HEK293 (cell line): ENCODE measurements around the gene LEMD1.
"Not testable (repeated sequence)": the region's sequence is repeated elsewhere in the genome, so short reads cannot be mapped to it uniquely, and the experiment has no call there.

Experiments used
- CTCF ChIA-PET: fragments of 350-600 bp; formaldehyde crosslinking; extraction: SDS; loops from one replicate; lab custom pipeline; 2021; ENCODE audit warnings: antibody characterized with exemption; lab: Yijun Ruan, JAX
- POLR2A ChIA-PET: fragments of 300-600 bp; formaldehyde crosslinking; extraction: SDS; loops from one replicate; lab custom pipeline; 2020; ENCODE audit warnings: antibody characterized with exemption, inconsistent platforms; lab: Yijun Ruan, JAX
- H3K27ac ChIP-seq: fragments of 200-500 bp; sonication (Bioruptor generic); 2 replicates; pipeline ENCODE4 v1.5.1; 2014; ENCODE audit warnings: low read depth, low read length, control low read depth, inconsistent platforms; ENCODE audit errors: extremely low read depth
- H3K36me3 ChIP-seq, 2 experiments: fragments of 200-500 bp in 1 of 2; sonication (Bioruptor generic) in 1 of 2; 1 replicate in 1 of 2; 2 replicates in 1 of 2; pipeline ENCODE4 v1.5.1; 2014 to 2017; ENCODE audit warnings: inconsistent platforms in 2 of 2, low read length in 2 of 2; ENCODE audit not compliant: control insufficient read depth in 2 of 2, insufficient read depth in 1 of 2
- H3K4me1 ChIP-seq: fragments of 200-500 bp; sonication (Bioruptor generic); 2 replicates; pipeline ENCODE4 v1.5.1; 2014; ENCODE audit warnings: mild to moderate bottlenecking, low read length, inconsistent platforms; ENCODE audit not compliant: control insufficient read depth, insufficient read depth
- H3K4me3 ChIP-seq: 2 replicates; pipeline ENCODE4 v1.5.1; 2011; ENCODE audit warnings: low read depth, mild to moderate bottlenecking, control low read depth, low read length, moderate library complexity
- H3K9me3 ChIP-seq: fragments of 200-500 bp; sonication (Bioruptor generic); 2 replicates; pipeline ENCODE4 v1.5.1; 2014; ENCODE audit warnings: low read depth, low read length, inconsistent platforms; ENCODE audit not compliant: control insufficient read depth, insufficient read depth
- EGR2 ChIP-seq: fragments of 450-650 bp; formaldehyde crosslinking; IDR thresholded peaks from 2 replicates; pipeline ENCODE4 v1.5.1; 2016; ENCODE audit warnings: low read depth, missing biosample characterization, missing genetic modification characterization
- KLF1 ChIP-seq: fragments of 450-650 bp; formaldehyde crosslinking; IDR thresholded peaks from 2 replicates; pipeline ENCODE4 v1.5.1; 2016; ENCODE audit warnings: missing biosample characterization, missing genetic modification characterization
- SCRT2 ChIP-seq: fragments of 450-650 bp; formaldehyde crosslinking; IDR thresholded peaks from 2 replicates; pipeline ENCODE4 v1.5.1; 2016; ENCODE audit warnings: missing biosample characterization, missing genetic modification characterization
- SP2 ChIP-seq: fragments of 450-650 bp; formaldehyde crosslinking; IDR thresholded peaks from 2 replicates; pipeline ENCODE4 v1.5.1; 2016; ENCODE audit warnings: missing biosample characterization, missing genetic modification characterization
- YY1 ChIP-seq: fragments of 450-650 bp; formaldehyde crosslinking; IDR thresholded peaks from 2 replicates; pipeline ENCODE4 v1.5.1; 2018; ENCODE audit warnings: missing biosample characterization, missing genetic modification characterization
- ZBTB48 ChIP-seq: fragments of 450-650 bp; formaldehyde crosslinking; IDR thresholded peaks from 2 replicates; pipeline ENCODE4 v1.5.1; 2016; ENCODE audit warnings: missing biosample characterization, missing genetic modification characterization
- ZBTB8A ChIP-seq: fragments of 450-650 bp; formaldehyde crosslinking; IDR thresholded peaks from 2 replicates; pipeline ENCODE4 v1.5.1; 2016; ENCODE audit warnings: missing biosample characterization, missing genetic modification characterization
- ZNF23 ChIP-seq: fragments of 450-650 bp; formaldehyde crosslinking; IDR thresholded peaks from 2 replicates; pipeline ENCODE4 v1.5.1; 2016; ENCODE audit warnings: missing biosample characterization, missing genetic modification characterization, borderline replicate concordance
- ZNF341 ChIP-seq: fragments of 450-650 bp; formaldehyde crosslinking; IDR thresholded peaks from 2 replicates; pipeline ENCODE4; 2016; ENCODE audit warnings: low read depth, missing biosample characterization, missing genetic modification characterization
- ZNF571 ChIP-seq: fragments of 450-650 bp; formaldehyde crosslinking; IDR thresholded peaks from 2 replicates; pipeline ENCODE4 v1.5.0; 2017; ENCODE audit warnings: missing biosample characterization, missing genetic modification characterization
- TF ChIP-seq, protein P1 (sequence below): fragments of 450-650 bp; formaldehyde crosslinking; IDR thresholded peaks from 2 replicates; pipeline ENCODE4 v1.5.1; 2016; ENCODE audit warnings: missing biosample characterization, missing genetic modification characterization
- TF ChIP-seq, protein P2 (sequence below): fragments of 450-650 bp; formaldehyde crosslinking; IDR thresholded peaks from 2 replicates; pipeline ENCODE4 v1.5.1; 2017; ENCODE audit warnings: missing biosample characterization, missing genetic modification characterization
- TF ChIP-seq, protein P3 (sequence below): fragments of 450-650 bp; formaldehyde crosslinking; IDR thresholded peaks from 2 replicates; pipeline ENCODE4 v1.5.1; 2016; ENCODE audit warnings: missing biosample characterization, missing genetic modification characterization, borderline replicate concordance
- TF ChIP-seq, protein P4 (sequence below): fragments of 450-650 bp; formaldehyde crosslinking; IDR thresholded peaks from 2 replicates; pipeline ENCODE4 v1.5.1; 2016; ENCODE audit warnings: missing biosample characterization, missing genetic modification characterization

The LEMD1 gene

DNA sequence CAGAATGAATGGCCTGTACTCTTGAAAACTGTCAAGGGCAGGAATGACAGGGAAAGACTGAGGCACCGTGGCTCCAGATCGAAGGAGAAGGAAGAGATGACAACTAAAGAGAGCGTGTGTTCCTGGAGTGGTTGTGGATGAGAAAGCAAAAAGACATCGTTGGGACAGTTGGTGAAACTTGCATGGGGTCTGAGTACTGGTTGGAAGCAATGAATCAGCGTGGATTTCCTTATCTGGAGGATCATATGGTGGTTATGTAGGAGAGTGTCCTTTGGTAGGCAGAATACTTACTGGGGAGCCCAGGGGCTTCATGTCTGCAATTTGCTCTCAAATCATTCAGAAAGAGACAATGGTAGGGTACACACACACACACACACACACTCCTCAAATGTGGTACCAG, 13.9 kb downstream of the LEMD1 start:
- TF ChIP-seq SP2 (tag by site-specific recombination), result no peak
- CTCF ChIA-PET, result interaction anchor here (1.6 kb wide), 2 partner anchors 11 to 115 kb away, joined by 4 to 8 read pairs; no protein-coding TSS in a partner anchor
- Histone ChIP-seq H3K4me3 (no peak overlapping the region), H3K27ac (no peak overlapping the region), H3K9me3 (no peaks in the 10 kb centered on the region), H3K4me1 (no peaks in the 10 kb centered on the region), H3K36me3 (no peaks in the 10 kb centered on the region)
- POLR2A ChIA-PET, result interaction anchor here (0.6 kb wide), 1 partner anchor 487 kb away, joined by 3 read pairs; no protein-coding TSS in a partner anchor

DNA sequence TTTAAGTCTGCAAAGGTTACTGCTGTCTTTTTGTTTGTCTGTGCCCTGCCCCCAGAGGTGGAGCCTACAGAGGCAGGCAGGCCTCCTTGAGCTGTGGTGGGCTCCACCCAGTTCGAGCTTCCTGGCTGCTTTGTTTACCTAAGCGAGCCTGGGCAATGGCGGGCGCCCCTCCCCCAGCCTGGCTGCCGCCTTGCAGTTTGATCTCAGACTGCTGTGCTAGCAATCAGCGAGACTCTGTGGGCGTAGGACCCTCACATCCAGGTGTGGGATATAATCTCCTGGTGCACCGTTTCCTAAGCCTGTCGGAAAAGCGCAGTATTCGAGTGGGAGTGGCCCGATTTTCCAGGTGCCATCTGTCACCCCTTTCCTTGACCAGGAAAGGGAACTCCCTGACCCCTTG, 15.6 kb downstream of the LEMD1 start:
- POLR2A ChIA-PET, H3K9me3 ChIP-seq, H3K4me3 ChIP-seq, H3K36me3 ChIP-seq, H3K27ac ChIP-seq, H3K4me1 ChIP-seq: not testable (repeated sequence)
- TF ChIP-seq EGR2 (0 out of 2 replicates have a peak, but pooled peaks have one; percentile 6), ZNF341 (tag by site-specific recombination) (peak; percentile 36), KLF1 (tag by site-specific recombination) (0 out of 2 replicates have a peak, but pooled peaks have one; percentile 21), YY1 (tag by site-specific recombination) (peak; percentile 51; the same call in 1 of the 2 replicates)
- CTCF ChIA-PET, result interaction anchor here (0.7 to 1.6 kb wide), 5 partner anchors 9 to 178 kb away, joined by 3 to 8 read pairs (median 4); partner anchors contain the start of gene TMCC2

DNA sequence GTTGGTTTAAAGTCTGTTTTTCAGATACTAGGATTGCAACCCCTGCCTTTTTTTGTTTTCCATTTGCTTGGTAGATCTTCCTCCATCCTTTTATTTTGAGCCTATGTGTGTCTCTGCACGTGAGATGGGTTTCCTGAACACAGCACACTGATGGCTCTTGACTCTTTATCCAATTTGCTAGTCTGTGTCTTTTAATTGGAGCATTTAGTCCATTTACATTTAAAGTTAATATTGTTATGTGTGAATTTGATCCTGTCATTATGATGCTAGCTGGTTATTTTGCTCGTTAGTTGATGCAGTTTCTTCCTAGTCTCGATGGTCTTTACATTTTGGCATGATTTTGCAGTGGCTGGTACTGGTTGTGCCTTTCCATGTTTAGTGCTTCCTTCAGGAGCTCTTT, 17.4 kb downstream of the LEMD1 start:
- H3K4me1 ChIP-seq, H3K4me3 ChIP-seq, H3K27ac ChIP-seq, CTCF ChIA-PET, H3K36me3 ChIP-seq, POLR2A ChIA-PET, H3K9me3 ChIP-seq: not testable (repeated sequence)

DNA sequence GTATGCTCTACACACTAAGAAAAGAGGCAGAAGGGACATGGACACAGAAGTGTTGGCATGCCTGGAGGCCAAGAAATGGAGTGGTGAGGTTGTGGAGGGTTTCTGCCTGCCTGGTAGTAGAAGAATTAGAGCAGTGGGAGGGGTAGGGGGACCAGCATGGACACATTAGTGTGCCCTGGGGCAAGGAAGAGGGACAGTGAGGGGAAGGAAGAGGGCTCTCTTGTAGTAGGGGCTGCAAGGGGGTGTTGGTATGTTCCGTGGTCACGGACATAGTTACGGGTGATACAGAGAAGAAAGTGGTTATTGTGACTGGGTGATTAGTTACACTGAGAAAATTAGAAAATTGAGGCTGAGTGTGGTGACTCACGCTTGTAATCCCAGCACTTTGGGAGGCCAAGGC, 23.3 kb downstream of the LEMD1 start:
- CTCF ChIA-PET, result interaction anchor here (0.7 to 6.0 kb wide), 8 partner anchors 24 to 256 kb away, joined by 3 to 201 read pairs (median 18); no protein-coding TSS in a partner anchor
- POLR2A ChIA-PET, result no interaction called here
- TF ChIP-seq, protein P1, sequence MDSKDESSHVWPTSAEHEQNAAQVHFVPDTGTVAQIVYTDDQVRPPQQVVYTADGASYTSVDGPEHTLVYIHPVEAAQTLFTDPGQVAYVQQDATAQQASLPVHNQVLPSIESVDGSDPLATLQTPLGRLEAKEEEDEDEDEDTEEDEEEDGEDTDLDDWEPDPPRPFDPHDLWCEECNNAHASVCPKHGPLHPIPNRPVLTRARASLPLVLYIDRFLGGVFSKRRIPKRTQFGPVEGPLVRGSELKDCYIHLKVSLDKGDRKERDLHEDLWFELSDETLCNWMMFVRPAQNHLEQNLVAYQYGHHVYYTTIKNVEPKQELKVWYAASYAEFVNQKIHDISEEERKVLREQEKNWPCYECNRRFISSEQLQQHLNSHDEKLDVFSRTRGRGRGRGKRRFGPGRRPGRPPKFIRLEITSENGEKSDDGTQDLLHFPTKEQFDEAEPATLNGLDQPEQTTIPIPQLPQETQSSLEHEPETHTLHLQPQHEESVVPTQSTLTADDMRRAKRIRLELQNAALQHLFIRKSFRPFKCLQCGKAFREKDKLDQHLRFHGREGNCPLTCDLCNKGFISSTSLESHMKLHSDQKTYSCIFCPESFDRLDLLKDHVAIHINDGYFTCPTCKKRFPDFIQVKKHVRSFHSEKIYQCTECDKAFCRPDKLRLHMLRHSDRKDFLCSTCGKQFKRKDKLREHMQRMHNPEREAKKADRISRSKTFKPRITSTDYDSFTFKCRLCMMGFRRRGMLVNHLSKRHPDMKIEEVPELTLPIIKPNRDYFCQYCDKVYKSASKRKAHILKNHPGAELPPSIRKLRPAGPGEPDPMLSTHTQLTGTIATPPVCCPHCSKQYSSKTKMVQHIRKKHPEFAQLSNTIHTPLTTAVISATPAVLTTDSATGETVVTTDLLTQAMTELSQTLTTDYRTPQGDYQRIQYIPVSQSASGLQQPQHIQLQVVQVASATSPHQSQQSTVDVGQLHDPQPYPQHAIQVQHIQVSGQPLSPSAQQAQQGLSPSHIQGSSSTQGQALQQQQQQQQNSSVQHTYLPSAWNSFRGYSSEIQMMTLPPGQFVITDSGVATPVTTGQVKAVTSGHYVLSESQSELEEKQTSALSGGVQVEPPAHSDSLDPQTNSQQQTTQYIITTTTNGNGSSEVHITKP (tag by site-specific recombination), result peak; percentile 19; the same call in 1 of the 2 replicates
- TF ChIP-seq ZBTB8A (tag by site-specific recombination), result no peak
- H3K27ac ChIP-seq, result no peak overlapping the region
- no peak overlapping the region for H3K4me3 ChIP-seq
- H3K36me3 ChIP-seq, result no peaks in the 10 kb centered on the region
- no peaks in the 10 kb centered on the region for H3K9me3 ChIP-seq
- no peaks in the 10 kb centered on the region for H3K4me1 ChIP-seq

DNA sequence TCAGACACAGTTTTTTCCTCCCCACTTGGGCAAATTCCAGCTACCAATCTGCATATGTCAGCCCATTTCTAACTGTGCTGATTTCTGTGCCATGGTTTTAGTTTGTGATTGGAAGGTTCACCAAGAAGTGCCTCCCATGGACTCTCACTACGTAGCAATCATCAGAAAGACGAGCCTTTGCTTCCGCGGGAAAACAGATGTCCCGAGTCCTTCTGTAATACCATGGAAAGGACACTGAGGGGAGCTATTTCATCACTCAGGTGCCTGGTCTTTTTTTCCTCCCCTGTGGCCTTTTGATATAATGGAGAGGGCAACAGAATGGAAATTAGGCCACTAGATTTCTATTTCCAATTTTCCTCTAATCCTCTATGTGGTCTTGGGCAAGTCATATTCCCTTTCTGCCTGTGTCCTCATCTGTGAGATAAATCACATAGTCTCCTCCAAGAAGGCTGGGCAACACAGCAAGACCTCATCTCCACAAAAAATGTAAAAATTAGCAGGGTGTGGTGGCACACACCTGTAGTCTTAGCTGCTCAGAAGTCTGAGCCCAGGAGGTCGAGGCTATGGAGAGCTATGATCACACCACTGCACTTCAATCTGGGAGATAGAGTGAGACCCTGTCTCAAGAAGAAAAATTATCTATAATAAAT, 24.8 kb downstream of the LEMD1 start:
- H3K36me3 ChIP-seq, result no peaks in the 10 kb centered on the region
- H3K4me3 ChIP-seq, result no peak overlapping the region
- ChIA-PET POLR2A (interaction anchor here (0.8 kb wide), 1 partner anchor 277 kb away, joined by 3 read pairs; no protein-coding TSS in a partner anchor), CTCF (interaction anchor here (0.6 to 6.0 kb wide), 55 partner anchors 10 to 261 kb away, joined by 3 to 201 read pairs (median 6); partner anchors contain the start of genes ELK4, KLHDC8A and LEMD1)
- H3K4me1 ChIP-seq, result no peaks in the 10 kb centered on the region
- H3K27ac ChIP-seq, result no peak overlapping the region
- no peaks in the 10 kb centered on the region for H3K9me3 ChIP-seq
- TF ChIP-seq, protein P2, sequence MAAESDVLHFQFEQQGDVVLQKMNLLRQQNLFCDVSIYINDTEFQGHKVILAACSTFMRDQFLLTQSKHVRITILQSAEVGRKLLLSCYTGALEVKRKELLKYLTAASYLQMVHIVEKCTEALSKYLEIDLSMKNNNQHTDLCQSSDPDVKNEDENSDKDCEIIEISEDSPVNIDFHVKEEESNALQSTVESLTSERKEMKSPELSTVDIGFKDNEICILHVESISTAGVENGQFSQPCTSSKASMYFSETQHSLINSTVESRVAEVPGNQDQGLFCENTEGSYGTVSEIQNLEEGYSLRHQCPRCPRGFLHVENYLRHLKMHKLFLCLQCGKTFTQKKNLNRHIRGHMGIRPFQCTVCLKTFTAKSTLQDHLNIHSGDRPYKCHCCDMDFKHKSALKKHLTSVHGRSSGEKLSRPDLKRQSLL, result no peak
- TF ChIP-seq ZNF571 (tag by site-specific recombination), result no peak
- TF ChIP-seq, protein P3, sequence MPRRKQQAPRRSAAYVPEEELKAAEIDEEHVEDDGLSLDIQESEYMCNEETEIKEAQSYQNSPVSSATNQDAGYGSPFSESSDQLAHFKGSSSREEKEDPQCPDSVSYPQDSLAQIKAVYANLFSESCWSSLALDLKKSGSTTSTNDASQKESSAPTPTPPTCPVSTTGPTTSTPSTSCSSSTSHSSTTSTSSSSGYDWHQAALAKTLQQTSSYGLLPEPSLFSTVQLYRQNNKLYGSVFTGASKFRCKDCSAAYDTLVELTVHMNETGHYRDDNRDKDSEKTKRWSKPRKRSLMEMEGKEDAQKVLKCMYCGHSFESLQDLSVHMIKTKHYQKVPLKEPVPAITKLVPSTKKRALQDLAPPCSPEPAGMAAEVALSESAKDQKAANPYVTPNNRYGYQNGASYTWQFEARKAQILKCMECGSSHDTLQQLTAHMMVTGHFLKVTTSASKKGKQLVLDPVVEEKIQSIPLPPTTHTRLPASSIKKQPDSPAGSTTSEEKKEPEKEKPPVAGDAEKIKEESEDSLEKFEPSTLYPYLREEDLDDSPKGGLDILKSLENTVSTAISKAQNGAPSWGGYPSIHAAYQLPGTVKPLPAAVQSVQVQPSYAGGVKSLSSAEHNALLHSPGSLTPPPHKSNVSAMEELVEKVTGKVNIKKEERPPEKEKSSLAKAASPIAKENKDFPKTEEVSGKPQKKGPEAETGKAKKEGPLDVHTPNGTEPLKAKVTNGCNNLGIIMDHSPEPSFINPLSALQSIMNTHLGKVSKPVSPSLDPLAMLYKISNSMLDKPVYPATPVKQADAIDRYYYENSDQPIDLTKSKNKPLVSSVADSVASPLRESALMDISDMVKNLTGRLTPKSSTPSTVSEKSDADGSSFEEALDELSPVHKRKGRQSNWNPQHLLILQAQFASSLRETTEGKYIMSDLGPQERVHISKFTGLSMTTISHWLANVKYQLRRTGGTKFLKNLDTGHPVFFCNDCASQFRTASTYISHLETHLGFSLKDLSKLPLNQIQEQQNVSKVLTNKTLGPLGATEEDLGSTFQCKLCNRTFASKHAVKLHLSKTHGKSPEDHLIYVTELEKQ (tag by site-specific recombination), result no peak
- TF ChIP-seq, protein P4, sequence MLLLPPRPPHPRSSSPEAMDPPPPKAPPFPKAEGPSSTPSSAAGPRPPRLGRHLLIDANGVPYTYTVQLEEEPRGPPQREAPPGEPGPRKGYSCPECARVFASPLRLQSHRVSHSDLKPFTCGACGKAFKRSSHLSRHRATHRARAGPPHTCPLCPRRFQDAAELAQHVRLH, result no peak
- peak; percentile 33; the same call in 1 of the 2 replicates for TF ChIP-seq SCRT2
- no peak for TF ChIP-seq ZBTB48 (tag by site-specific recombination)
- TF ChIP-seq ZNF23 (tag by site-specific recombination), result no peak
